T-helper 17 cell (primary cell): Measurements from ENCODE around the gene F10. TPM values are rescaled to one million over a fixed set of nuclear protein-coding genes. Genes with fewer than 3 reads are reported as not detected.
A peak's percentile ranks its signal among the peaks of the same experiment; 100 is the strongest.

Experiments
- ATAC-seq: fragments of 150-1000 bp; cut with Tn5 transposase; 2 replicates; pipeline ENCODE4 v1.10.0; 2021; ENCODE audit warnings: mild to moderate bottlenecking, moderate library complexity
- DNase-seq, 3 donors: peaks; one replicate each; pipeline versions ENCODE4 v3.0.0 to v3.0.0-alpha.2; 2020 to 2021
- H3K9me3 ChIP-seq: one replicate; pipeline ENCODE4 v1.7.0; 2013; ENCODE audit warnings: low read length, mild to moderate bottlenecking; ENCODE audit not compliant: control insufficient read depth, poor library complexity, severe bottlenecking
- H3K27ac Mint-ChIP-seq: one replicate; pipeline ENCODE4 v1.8.0; 2022; ENCODE audit warnings: mild to moderate bottlenecking, moderate library complexity, mixed read lengths
- H3K27me3 Mint-ChIP-seq: one replicate; pipeline ENCODE4 v1.8.0; 2022; ENCODE audit warnings: mixed read lengths
- H3K36me3 Mint-ChIP-seq: one replicate; pipeline ENCODE4 v1.8.0; 2022; ENCODE audit warnings: low read depth, mixed read lengths
- H3K4me1 Mint-ChIP-seq: one replicate; pipeline ENCODE4 v1.8.0; 2022; ENCODE audit warnings: mild to moderate bottlenecking, mixed read lengths
- H3K4me3 Mint-ChIP-seq: one replicate; pipeline ENCODE4 v1.8.0; 2022; ENCODE audit warnings: mild to moderate bottlenecking, moderate library complexity, mixed read lengths
- total RNA-seq, 4 donors: library from RNA in 2 of 4; stranded (reverse) in 2 of 4; gene quantifications; one replicate each; pipeline ENCODE4 v1.2.3 and lab custom pipeline; 2022 to 2026

Gene F10
- total RNA-seq, 2 donors from 2014 or later, result not detected

GRCh38 chr13:113183450-113184129, 61.0 kb downstream of the F10 start:
- peaks cover 33% of the 10 kb centered on the region for H3K4me1 Mint-ChIP-seq
- no peaks in the 10 kb centered on the region for H3K27me3 Mint-ChIP-seq
- no peak for DNase-seq

GRCh38 chr13:113184568-113185440, 62.2 kb downstream of the F10 start:
- peak overlapping the region; percentile 96 for H3K27ac Mint-ChIP-seq
- H3K9me3 ChIP-seq, result no peaks in the 10 kb centered on the region
- peak; percentile 65 for ATAC-seq
- no peak for DNase-seq
- peak overlapping the region; percentile 94 for H3K4me3 Mint-ChIP-seq
- H3K36me3 Mint-ChIP-seq, result peaks cover 8% of the 10 kb centered on the region
- H3K27me3 Mint-ChIP-seq, result no peaks in the 10 kb centered on the region
- H3K4me1 Mint-ChIP-seq, result peaks cover 32% of the 10 kb centered on the region

More at GRCh38 chr13:113183450-113184129, 61.0 kb downstream of the F10 start:
- Mint-ChIP-seq H3K36me3 (peaks cover 7% of the 10 kb centered on the region), H3K27ac (peak overlapping the region; percentile 92), H3K4me3 (peak overlapping the region; percentile 64)
- no peaks in the 10 kb centered on the region for H3K9me3 ChIP-seq
- peak; percentile 41 for ATAC-seq

- DNase-seq, result no peak
- Mint-ChIP-seq H3K27ac (peak overlapping the region; percentile 96), H3K4me3 (peak overlapping the region; percentile 94), H3K27me3 (no peaks in the 10 kb centered on the region), H3K36me3 (peaks cover 5% of the 10 kb centered on the region), H3K4me1 (peaks cover 22% of the 10 kb centered on the region)
- ATAC-seq, result peak; percentile 55
- H3K9me3 ChIP-seq, result no peaks in the 10 kb centered on the region
Measured at GRCh38 chr13:113186061-113186900, 63.7 kb downstream of the F10 start.

- DNase-seq (no peak), ATAC-seq (no peak)
- Mint-ChIP-seq H3K4me3 (peak overlapping the region; percentile 67), H3K4me1 (peaks cover 16% of the 10 kb centered on the region), H3K27me3 (no peaks in the 10 kb centered on the region), H3K36me3 (peaks cover 5% of the 10 kb centered on the region), H3K27ac (peak overlapping the region; percentile 96)
- no peaks in the 10 kb centered on the region for H3K9me3 ChIP-seq
Measured at GRCh38 chr13:113187263-113187669, 64.7 kb downstream of the F10 start.

GRCh38 chr13:113187883-113188665, 65.5 kb downstream of the F10 start:
- no peak for DNase-seq
- no peak for ATAC-seq
- no peaks in the 10 kb centered on the region for H3K9me3 ChIP-seq
- peak overlapping the region; percentile 96 for H3K27ac Mint-ChIP-seq
- peaks cover 5% of the 10 kb centered on the region for H3K36me3 Mint-ChIP-seq
- peaks cover 16% of the 10 kb centered on the region for H3K4me1 Mint-ChIP-seq
- H3K27me3 Mint-ChIP-seq, result no peaks in the 10 kb centered on the region
- H3K4me3 Mint-ChIP-seq, result no peak overlapping the region

- no peaks in the 10 kb centered on the region for H3K9me3 ChIP-seq
- DNase-seq, result no peak
- H3K27ac Mint-ChIP-seq, result peak overlapping the region; percentile 78
- peaks cover 9% of the 10 kb centered on the region for H3K4me1 Mint-ChIP-seq
- H3K4me3 Mint-ChIP-seq, result no peak overlapping the region
- no peak for ATAC-seq
- H3K27me3 Mint-ChIP-seq, result no peaks in the 10 kb centered on the region
- peaks cover 3% of the 10 kb centered on the region for H3K36me3 Mint-ChIP-seq
Measured at GRCh38 chr13:113190181-113190580, 67.6 kb downstream of the F10 start.

GRCh38 chr13:113192279-113192678, 69.7 kb downstream of the F10 start:
- no peaks in the 10 kb centered on the region for H3K9me3 ChIP-seq
- Mint-ChIP-seq H3K27ac (no peak overlapping the region), H3K36me3 (peaks cover 6% of the 10 kb centered on the region), H3K27me3 (no peaks in the 10 kb centered on the region), H3K4me3 (no peak overlapping the region), H3K4me1 (no peaks in the 10 kb centered on the region)
- ATAC-seq (no peak), DNase-seq (no peak)

GRCh38 chr13:113192902-113193301, 70.3 kb downstream of the F10 start:
- Mint-ChIP-seq H3K27ac (no peak overlapping the region), H3K36me3 (peaks cover 6% of the 10 kb centered on the region), H3K4me3 (no peak overlapping the region), H3K27me3 (no peaks in the 10 kb centered on the region), H3K4me1 (no peaks in the 10 kb centered on the region)
- no peaks in the 10 kb centered on the region for H3K9me3 ChIP-seq
- DNase-seq (no peak), ATAC-seq (no peak)

GRCh38 chr13:113195360-113195759, 72.8 kb downstream of the F10 start:
- H3K4me1 Mint-ChIP-seq, result no peaks in the 10 kb centered on the region
- no peaks in the 10 kb centered on the region for H3K9me3 ChIP-seq
- H3K4me3 Mint-ChIP-seq, result no peak overlapping the region
- ATAC-seq, result no peak
- DNase-seq, result no peak
- H3K36me3 Mint-ChIP-seq, result peaks cover 3% of the 10 kb centered on the region
- no peaks in the 10 kb centered on the region for H3K27me3 Mint-ChIP-seq
- no peak overlapping the region for H3K27ac Mint-ChIP-seq

GRCh38 chr13:113196970-113197737, 74.6 kb downstream of the F10 start:
- no peaks in the 10 kb centered on the region for H3K9me3 ChIP-seq
- Mint-ChIP-seq H3K4me3 (no peak overlapping the region), H3K4me1 (peaks cover 4% of the 10 kb centered on the region), H3K27ac (no peak overlapping the region), H3K27me3 (no peaks in the 10 kb centered on the region), H3K36me3 (peaks cover 3% of the 10 kb centered on the region)
- no peak for ATAC-seq
- no peak for DNase-seq
